ENCODE results near the gene OR5D16.
"Not testable (repeated sequence)": the region's sequence is repeated elsewhere in the genome, so short reads cannot be mapped to it uniquely, and the experiment has no call there.

Gene OR5D16

GRCh38 chr11:55885481-55885880 is 46.9 kb downstream of the OR5D16 start:
- H3K36me3 Mint-ChIP-seq = not testable (repeated sequence)

More at GRCh38 chr11:55885481-55885880, 46.9 kb downstream of the OR5D16 start:
- H3K27me3 Mint-ChIP-seq, H3K4me3 Mint-ChIP-seq, H3K4me1 Mint-ChIP-seq, H3K27ac Mint-ChIP-seq, H3K9me3 Mint-ChIP-seq: not testable (repeated sequence)

Measured in activated naive CD4-positive, alpha-beta T cell treated with anti-CD3 and anti-CD28 coated beads, Interleukin-2, amount 50 U/mL, for 24 hours (primary cell).